Measurements from ENCODE around the gene SPAAR. TPM values are rescaled to one million over a fixed set of nuclear protein-coding genes. Genes with fewer than 3 reads are reported as not detected.

The SPAAR gene
- total RNA-seq, 1 donor from 2014 or later: 0.29 TPM

- no peak overlapping the region for H3K4me3 ChIP-seq (ENCODE audit: low read depth, low read length)
- DNase-seq (ENCODE audit: low read depth): no peak
- no peak for TF ChIP-seq CTCF (conservative IDR thresholded peaks at IDR 0.05; ENCODE audit: low read depth, low read length)
Measured at GRCh38 chr9:35867538-35867937, 41.8 kb upstream of the SPAAR start.

GRCh38 chr9:35868933-35869332, 40.4 kb upstream of the SPAAR start:
- no peak for TF ChIP-seq CTCF (conservative IDR thresholded peaks at IDR 0.05; ENCODE audit: low read depth, low read length)
- no peak overlapping the region for H3K4me3 ChIP-seq (ENCODE audit: low read depth, low read length)
- no peak for DNase-seq (ENCODE audit: low read depth)

GRCh38 chr9:35869621-35870216, 39.6 kb upstream of the SPAAR start:
- no peak overlapping the region for H3K4me3 ChIP-seq (ENCODE audit: low read depth, low read length)
- DNase-seq (ENCODE audit: low read depth): no peak
- no peak for TF ChIP-seq CTCF (conservative IDR thresholded peaks at IDR 0.05; ENCODE audit: low read depth, low read length)

- no peak within 1 kb of the TSS for H3K4me3 ChIP-seq (ENCODE audit: low read depth, low read length)
- no peak for DNase-seq (ENCODE audit: low read depth)
- TF ChIP-seq CTCF (conservative IDR thresholded peaks at IDR 0.05; ENCODE audit: low read depth, low read length): no peak
Measured at GRCh38 chr9:35870351-35870923, 38.9 kb upstream of the SPAAR start, which contains the start of gene OR13J1. OR13J1 (minus strand) TSS chr9:35870401; CDS start chr9:35870401, 0 bp downstream.

GRCh38 chr9:35871545-35871944, 37.7 kb upstream of the SPAAR start:
- DNase-seq (ENCODE audit: low read depth): no peak
- TF ChIP-seq CTCF (conservative IDR thresholded peaks at IDR 0.05; ENCODE audit: low read depth, low read length): no peak
- no peak overlapping the region for H3K4me3 ChIP-seq (ENCODE audit: low read depth, low read length)

GRCh38 chr9:35872505-35872904, 36.8 kb upstream of the SPAAR start:
- H3K4me3 ChIP-seq (ENCODE audit: low read depth, low read length): no peak overlapping the region
- no peak for DNase-seq (ENCODE audit: low read depth)
- TF ChIP-seq CTCF (conservative IDR thresholded peaks at IDR 0.05; ENCODE audit: low read depth, low read length): no peak

Data from epithelial cell of proximal tubule (primary cell).